ENCODE measurements around the gene EYA2.

DNA sequence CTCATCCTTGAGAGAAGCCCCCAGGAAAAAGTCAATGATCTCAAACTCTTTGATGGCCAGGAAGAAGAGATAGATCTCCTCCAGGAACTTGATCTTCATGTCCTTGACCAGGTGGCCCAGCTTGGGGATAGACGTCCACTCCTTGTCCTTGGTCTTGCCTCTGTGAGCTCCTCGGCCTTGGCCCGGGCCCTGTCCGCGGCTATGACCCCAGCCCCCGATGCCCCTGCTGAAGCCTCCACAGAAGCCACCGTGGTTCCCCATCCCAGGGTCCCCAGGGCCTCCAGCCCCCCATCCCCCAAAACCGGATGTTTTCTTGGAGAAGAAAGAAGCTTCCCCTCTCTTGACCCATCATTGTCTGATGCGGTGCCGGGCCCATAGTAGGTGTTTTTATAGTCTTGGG, 266.8 kb downstream of the EYA2 start:
- TF ChIP-seq, protein P1, sequence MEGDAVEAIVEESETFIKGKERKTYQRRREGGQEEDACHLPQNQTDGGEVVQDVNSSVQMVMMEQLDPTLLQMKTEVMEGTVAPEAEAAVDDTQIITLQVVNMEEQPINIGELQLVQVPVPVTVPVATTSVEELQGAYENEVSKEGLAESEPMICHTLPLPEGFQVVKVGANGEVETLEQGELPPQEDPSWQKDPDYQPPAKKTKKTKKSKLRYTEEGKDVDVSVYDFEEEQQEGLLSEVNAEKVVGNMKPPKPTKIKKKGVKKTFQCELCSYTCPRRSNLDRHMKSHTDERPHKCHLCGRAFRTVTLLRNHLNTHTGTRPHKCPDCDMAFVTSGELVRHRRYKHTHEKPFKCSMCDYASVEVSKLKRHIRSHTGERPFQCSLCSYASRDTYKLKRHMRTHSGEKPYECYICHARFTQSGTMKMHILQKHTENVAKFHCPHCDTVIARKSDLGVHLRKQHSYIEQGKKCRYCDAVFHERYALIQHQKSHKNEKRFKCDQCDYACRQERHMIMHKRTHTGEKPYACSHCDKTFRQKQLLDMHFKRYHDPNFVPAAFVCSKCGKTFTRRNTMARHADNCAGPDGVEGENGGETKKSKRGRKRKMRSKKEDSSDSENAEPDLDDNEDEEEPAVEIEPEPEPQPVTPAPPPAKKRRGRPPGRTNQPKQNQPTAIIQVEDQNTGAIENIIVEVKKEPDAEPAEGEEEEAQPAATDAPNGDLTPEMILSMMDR (IDR thresholded peaks at IDR 0.05) = no peak
- TF ChIP-seq EP300 (IDR thresholded peaks at IDR 0.05) (no peak), POLR2A (IDR thresholded peaks at IDR 0.05) (no peak)

All from sigmoid colon (tissue), 4 donors.